H9 (cell line): ENCODE results near the gene CCDC3. TPM values are rescaled to one million over a fixed set of nuclear protein-coding genes. Genes with fewer than 3 reads are reported as not detected.

Experiments
- DNase-seq: peaks from one replicate; pipeline ENCODE4 v3.0.0-alpha.2; 2017
- H2AFZ ChIP-seq: one replicate; pipeline ENCODE4 v1.6.1; 2013; ENCODE audit warnings: mild to moderate bottlenecking, low read length, control low read depth, moderate library complexity
- H2AK5ac ChIP-seq: 2 replicates; pipeline ENCODE4 v1.6.1; 2013; ENCODE audit warnings: low read length, control low read depth, mixed read lengths; ENCODE audit not compliant: insufficient read length
- H2BK120ac ChIP-seq: one replicate; pipeline ENCODE4 v1.6.1; 2013; ENCODE audit warnings: low read depth, mild to moderate bottlenecking, low read length, control low read depth, inconsistent platforms; ENCODE audit not compliant: poor library complexity, severe bottlenecking
- H2BK12ac ChIP-seq: 2 replicates; pipeline ENCODE4 v1.6.1; 2013; ENCODE audit warnings: low read length, control low read depth, mixed read lengths, low read depth; ENCODE audit not compliant: insufficient read length
- H2BK15ac ChIP-seq: 2 replicates; pipeline ENCODE4 v1.6.1; 2013; ENCODE audit warnings: low read depth, low read length, control low read depth
- H2BK20ac ChIP-seq: one replicate; pipeline ENCODE4 v1.6.1; 2013; ENCODE audit warnings: low read depth, mild to moderate bottlenecking, low read length, control low read depth, inconsistent platforms; ENCODE audit not compliant: poor library complexity, severe bottlenecking
- H2BK5ac ChIP-seq: 2 replicates; pipeline ENCODE4 v1.6.1; 2013; ENCODE audit warnings: low read length, control low read depth, mixed read lengths; ENCODE audit not compliant: insufficient read length
- H3K14ac ChIP-seq: 2 replicates; pipeline ENCODE4 v1.6.1; 2013; ENCODE audit warnings: low read length, control low read depth; ENCODE audit not compliant: insufficient read depth
- H3K18ac ChIP-seq: 2 replicates; pipeline ENCODE4 v1.6.1; 2013; ENCODE audit warnings: low read depth, mild to moderate bottlenecking, mixed read lengths, low read length, control low read depth; ENCODE audit not compliant: insufficient read length
- H3K23ac ChIP-seq: 2 replicates; pipeline ENCODE4 v1.6.1; 2013; ENCODE audit warnings: low read length, control low read depth, mixed read lengths, low read depth; ENCODE audit not compliant: insufficient read length
- H3K23me2 ChIP-seq: 2 replicates; pipeline ENCODE4 v1.6.1; 2013; ENCODE audit warnings: low read depth, mild to moderate bottlenecking, mixed read lengths, low read length, control low read depth; ENCODE audit not compliant: insufficient read length, poor library complexity, severe bottlenecking
- H3K27ac ChIP-seq: 2 replicates; pipeline ENCODE4 v1.5.1; 2013; ENCODE audit warnings: low read length, control low read depth, mixed read lengths, low read depth; ENCODE audit not compliant: insufficient read length
- H3K27me3 ChIP-seq: 2 replicates; pipeline ENCODE4 v1.6.1; 2013; ENCODE audit warnings: low read length, control low read depth, inconsistent platforms; ENCODE audit not compliant: insufficient read depth
- H3K4ac ChIP-seq: 2 replicates; pipeline ENCODE4 v1.6.1; 2013; ENCODE audit warnings: low read depth, mild to moderate bottlenecking, control low read depth, inconsistent platforms, low read length, moderate library complexity
- H3K4me1 ChIP-seq: 2 replicates; pipeline ENCODE4 v1.6.1; 2013; ENCODE audit warnings: low read length, control low read depth, inconsistent platforms; ENCODE audit not compliant: insufficient read depth
- H3K4me2 ChIP-seq: 2 replicates; pipeline ENCODE4 v1.6.1; 2013; ENCODE audit warnings: low read length, control low read depth, mixed read lengths; ENCODE audit not compliant: insufficient read length, insufficient read depth
- H3K56ac ChIP-seq: 2 replicates; pipeline ENCODE4 v1.6.1; 2013; ENCODE audit warnings: low read depth, mild to moderate bottlenecking, mixed read lengths, low read length, control low read depth; ENCODE audit not compliant: insufficient read length
- H3K79me1 ChIP-seq: 2 replicates; pipeline ENCODE4 v1.6.1; 2013; ENCODE audit warnings: low read depth, mild to moderate bottlenecking, moderate library complexity, low read length, control low read depth, inconsistent platforms; ENCODE audit not compliant: insufficient read depth, poor library complexity, severe bottlenecking
- H3K79me2 ChIP-seq: 2 replicates; pipeline ENCODE4 v1.6.1; 2013; ENCODE audit warnings: low read length, control low read depth, inconsistent platforms; ENCODE audit not compliant: insufficient read depth
- H3K9ac ChIP-seq: 2 replicates; pipeline ENCODE4 v1.6.1; 2013; ENCODE audit warnings: low read length, control low read depth, mixed read lengths; ENCODE audit not compliant: insufficient read length; ENCODE audit errors: extremely low read depth
- H3K9me3 ChIP-seq: one replicate; pipeline ENCODE4 v1.6.1; 2013; ENCODE audit warnings: low read depth, low read length, inconsistent platforms; ENCODE audit not compliant: control insufficient read depth
- H3T11ph ChIP-seq: one replicate; pipeline ENCODE4 v1.6.1; 2013; ENCODE audit warnings: mild to moderate bottlenecking, low read length, control low read depth, inconsistent platforms
- H4K20me1 ChIP-seq: one replicate; pipeline ENCODE4 v1.6.1; 2013; ENCODE audit not compliant: control insufficient read depth, insufficient read length, insufficient read depth
- H4K5ac ChIP-seq: 2 replicates; pipeline ENCODE4 v1.6.1; 2013; ENCODE audit warnings: low read depth, mild to moderate bottlenecking, mixed read lengths, low read length, control low read depth; ENCODE audit not compliant: insufficient read length
- H4K8ac ChIP-seq: replicated peaks from 2 replicates; pipeline ENCODE4 v1.6.1; 2013; ENCODE audit warnings: low read length, control low read depth, mixed read lengths, low read depth; ENCODE audit not compliant: insufficient read length
- H4K91ac ChIP-seq: 2 replicates; pipeline ENCODE4 v1.6.1; 2013; ENCODE audit warnings: low read depth, mild to moderate bottlenecking, moderate library complexity, mixed read lengths, low read length, control low read depth; ENCODE audit not compliant: insufficient read length
- H3K27ac Mint-ChIP-seq, 3 experiments: 2 replicates in 2 of 3; 3 replicates in 1 of 3; pipeline ENCODE4 v1.8.0; 2020 to 2021; ENCODE audit warnings: mixed read lengths in 3 of 3, mild to moderate bottlenecking in 1 of 3, moderate library complexity in 1 of 3
- H3K27me3 Mint-ChIP-seq: 2 replicates; pipeline ENCODE4 v1.8.0; 2021; ENCODE audit warnings: low read depth, mild to moderate bottlenecking, moderate library complexity, mixed read lengths
- H3K36me3 Mint-ChIP-seq, 3 experiments: 2 replicates in 2 of 3; 3 replicates in 1 of 3; pipeline ENCODE4 v1.8.0; 2020 to 2021; ENCODE audit warnings: low read depth in 3 of 3, mixed read lengths in 3 of 3; ENCODE audit not compliant: insufficient read depth in 1 of 3
- H3K4me1 Mint-ChIP-seq, 2 experiments: 2 replicates each; pipeline ENCODE4 v1.8.0; 2020; ENCODE audit warnings: mixed read lengths in 2 of 2
- H3K4me3 Mint-ChIP-seq, 2 experiments: 2 replicates in 1 of 2; 3 replicates in 1 of 2; pipeline ENCODE4 v1.8.0; 2020 to 2021; ENCODE audit warnings: mild to moderate bottlenecking in 2 of 2, mixed read lengths in 2 of 2, moderate library complexity in 1 of 2
- H3K9me3 Mint-ChIP-seq, 2 experiments: 2 replicates in 1 of 2; 3 replicates in 1 of 2; pipeline ENCODE4 v1.8.0; 2020; ENCODE audit warnings: mild to moderate bottlenecking in 2 of 2, mixed read lengths in 2 of 2, moderate library complexity in 1 of 2
- CTCF ChIP-seq: fragments of 200-600 bp; sonication (generic); conservative IDR thresholded peaks from 3 replicates; pipeline ENCODE4 v1.8.0; 2021; ENCODE audit warnings: antibody characterized with exemption, mild to moderate bottlenecking
- WGBS: extraction: QIAGEN DNeasy Blood & Tissue Kit; methylation state at CpG from one replicate; pipeline ENCODE4 v1.1.7; 2013; ENCODE audit warnings: missing lambda C conversion rate, low lambda C conversion rate, mixed read lengths; ENCODE audit not compliant: insufficient read length; ENCODE audit errors: extremely low coverage; 5-methylcytosine and 5-hydroxymethylcytosine counted together
- total RNA-seq: library from RNA; stranded (reverse); gene quantifications from 2 replicates; pipeline ENCODE4 v1.2.1, GENCODE V29; 2021

The CCDC3 gene
- total RNA-seq, 1 experiment from 2014 or later, result 2.3 TPM

- Histone ChIP-seq H2BK12ac (no peak overlapping the region), H3K79me1 (no peaks in the 10 kb centered on the region), H2BK20ac (no peak overlapping the region), H3K4me2 (no peak overlapping the region), H4K20me1 (no peaks in the 10 kb centered on the region), H2BK15ac (no peak overlapping the region), H3K23ac (no peak overlapping the region), H3K79me2 (no peaks in the 10 kb centered on the region), H3K9ac (no peak overlapping the region), H3K27ac (no peak overlapping the region), H3K18ac (no peak overlapping the region), H3T11ph (no peak overlapping the region), H3K56ac (no peak overlapping the region), H3K23me2 (no peaks in the 10 kb centered on the region), H3K4me1 (no peaks in the 10 kb centered on the region), H2BK120ac (no peak overlapping the region), H2BK5ac (no peak overlapping the region), H4K91ac (no peak overlapping the region), H4K5ac (no peak overlapping the region), H4K8ac (no peak overlapping the region), H3K4ac (no peak overlapping the region), H3K14ac (no peak overlapping the region), H3K9me3 (no peaks in the 10 kb centered on the region), H3K27me3 (no peaks in the 10 kb centered on the region), H2AK5ac (no peak overlapping the region), H2AFZ (no peak overlapping the region)
- H3K27ac Mint-ChIP-seq, result no peak overlapping the region
- no peak overlapping the region for H3K4me3 Mint-ChIP-seq
- DNase-seq, result no peak
- WGBS, result no CpG with 5 or more reads among the region's 4 CpGs
- H3K27me3 Mint-ChIP-seq, result no peaks in the 10 kb centered on the region; the same call in 1 of the 2 replicates
- H3K4me1 Mint-ChIP-seq, result peaks cover 5 to 6% of the 10 kb centered on the region in 2 experiments; a peak in 1 of 4 replicates
- H3K36me3 Mint-ChIP-seq, result no peaks in the 10 kb centered on the region; a peak in 1 of 7 replicates
- TF ChIP-seq CTCF, result no peak
- H3K9me3 Mint-ChIP-seq, result no peaks in the 10 kb centered on the region
These were observed 92.7 kb downstream of the CCDC3 start for GRCh38 chr10:12908773-12909172.
